ENCODE measurements around the gene ATP8A2.

GRCh38 chr13:25708268-25708667 is 336.5 kb downstream of the ATP8A2 start:
- no peak for TF ChIP-seq CTCF (IDR thresholded peaks at IDR 0.05)
- no peak for TF ChIP-seq EZH2 (IDR thresholded peaks at IDR 0.05)

All from neural progenitor cell (in vitro differentiated cells).